HepG2 (cell line): Measurements from ENCODE around the gene RMI2. TPM values are rescaled to one million over a fixed set of nuclear protein-coding genes. Genes with fewer than 3 reads are reported as not detected.

Experiments used
- AKAP8 ChIP-seq: sonication (generic); formaldehyde crosslinking; IDR thresholded peaks from 2 replicates; pipeline ENCODE4 v1.5.1; 2020; ENCODE audit warnings: mild to moderate bottlenecking, missing genetic modification reagents
- ETV6 ChIP-seq: sonication (generic); formaldehyde crosslinking; conservative IDR thresholded peaks from 2 replicates; pipeline ENCODE4 v1.4.0; 2020; ENCODE audit warnings: missing genetic modification reagents
- FOXJ3 ChIP-seq: sonication (generic); formaldehyde crosslinking; IDR thresholded peaks from 2 replicates; pipeline ENCODE4 v1.4.0; 2020; ENCODE audit warnings: missing genetic modification reagents, mild to moderate bottlenecking, borderline replicate concordance
- KAT8 ChIP-seq: IDR thresholded peaks from 2 replicates; pipeline ENCODE4 v1.6.1; 2016; ENCODE audit warnings: missing genetic modification reagents, missing compliant biosample characterization
- MATR3 ChIP-seq: sonication (generic); formaldehyde crosslinking; IDR thresholded peaks from 2 replicates; pipeline ENCODE4 v1.4.0; 2020; ENCODE audit warnings: missing genetic modification reagents
- PITX1 ChIP-seq: sonication (generic); formaldehyde crosslinking; IDR thresholded peaks from 2 replicates; pipeline ENCODE4 v1.5.1; 2020; ENCODE audit warnings: mild to moderate bottlenecking, missing genetic modification reagents
- POLR2A ChIP-seq, 2 experiments: IDR thresholded peaks; 2 replicates each; pipeline ENCODE4 v1.6.1; 2011; ENCODE audit warnings: low read depth in 2 of 2, low read length in 2 of 2, mild to moderate bottlenecking in 1 of 2, moderate library complexity in 1 of 2; ENCODE audit not compliant: insufficient read depth in 1 of 2
- SSRP1 ChIP-seq: IDR thresholded peaks from 2 replicates; pipeline ENCODE4 v1.6.1; 2016; ENCODE audit warnings: control low read depth
- TGIF2 ChIP-seq: IDR thresholded peaks from 2 replicates; pipeline ENCODE4 v1.6.1; 2016; ENCODE audit warnings: control low read depth, missing compliant biosample characterization
- U2AF1 ChIP-seq: fragments of 200-400 bp; formaldehyde crosslinking; optimal IDR thresholded peaks from 2 replicates; pipeline ENCODE3; 2017; ENCODE audit warnings: mild to moderate bottlenecking, low read depth, low read length
- ZKSCAN8 ChIP-seq: IDR thresholded peaks from 2 replicates; pipeline ENCODE4 v1.6.1; 2016; ENCODE audit warnings: borderline replicate concordance, missing genetic modification reagents, missing compliant biosample characterization
- ZNF143 ChIP-seq: sonication (generic); formaldehyde crosslinking; IDR thresholded peaks from 2 replicates; pipeline ENCODE4 v1.4.0; 2020; ENCODE audit warnings: missing genetic modification reagents
- ZNF709 ChIP-seq: sonication (generic); formaldehyde crosslinking; IDR thresholded peaks from 2 replicates; pipeline ENCODE4 v1.5.0; 2020; ENCODE audit warnings: mild to moderate bottlenecking, missing genetic modification reagents
- ZNF720 ChIP-seq: sonication (generic); formaldehyde crosslinking; IDR thresholded peaks from 2 replicates; pipeline ENCODE4 v1.4.0; 2020; ENCODE audit warnings: missing genetic modification reagents
- ZNF883 ChIP-seq: sonication (generic); formaldehyde crosslinking; IDR thresholded peaks from 2 replicates; pipeline ENCODE4 v1.5.1; 2020; ENCODE audit warnings: mild to moderate bottlenecking, missing genetic modification reagents; ENCODE audit errors: not compliant biosample characterization
- polyA plus RNA-seq, 8 experiments: library from polyadenylated mRNA; depleted of rRNA in 3 of 8; stranded (reverse) in 7 of 8; unstranded in 1 of 8; fragments of >200 nt; fragmentation: Illumina TruSeq in 4 of 8; extraction: Trizol in 4 of 8; gene quantifications; 2 replicates each; pipeline versions ENCODE4 v1.2.1 to v1.2.3, GENCODE V29; 2011 to 2016; ENCODE audit warnings: low read depth in 4 of 8, missing spikeins in 1 of 8, mixed read lengths in 1 of 8; ENCODE audit not compliant: insufficient read depth in 1 of 8
- total RNA-seq, 5 experiments: library from RNA; depleted of rRNA; stranded (reverse); fragments of >200 nt; fragmentation: Illumina TruSeq; extraction: Trizol; gene quantifications; 2 replicates each; pipeline ENCODE4 v1.2.3, GENCODE V29; 2016; ENCODE audit warnings: low read depth in 1 of 5
- TF ChIP-seq, protein P1 (sequence below), 2 experiments: sonication (generic) in 1 of 2; formaldehyde crosslinking in 1 of 2; IDR thresholded peaks; 2 replicates each; pipeline versions ENCODE4 v1.5.1 to v1.6.1; 2011 to 2020; ENCODE audit warnings: borderline replicate concordance in 1 of 2, low read depth in 1 of 2, low read length in 1 of 2, mild to moderate bottlenecking in 1 of 2, missing genetic modification reagents in 1 of 2, moderate library complexity in 1 of 2
- TF ChIP-seq, protein P2 (sequence below): sonication (generic); formaldehyde crosslinking; IDR thresholded peaks from 2 replicates; pipeline ENCODE4 v1.9.0; 2021; ENCODE audit warnings: mild to moderate bottlenecking, missing genetic modification reagents
- TF ChIP-seq, protein P3 (sequence below): sonication (generic); formaldehyde crosslinking; IDR thresholded peaks from 2 replicates; pipeline ENCODE4 v1.4.0; 2020; ENCODE audit warnings: missing genetic modification reagents

The RMI2 gene
- total and polyA plus RNA-seq, 2 of the 13 experiments (the other 11 are each of a cell fraction or from before 2014, with no cell fraction given) = 24.5 to 55.7 TPM

DNA sequence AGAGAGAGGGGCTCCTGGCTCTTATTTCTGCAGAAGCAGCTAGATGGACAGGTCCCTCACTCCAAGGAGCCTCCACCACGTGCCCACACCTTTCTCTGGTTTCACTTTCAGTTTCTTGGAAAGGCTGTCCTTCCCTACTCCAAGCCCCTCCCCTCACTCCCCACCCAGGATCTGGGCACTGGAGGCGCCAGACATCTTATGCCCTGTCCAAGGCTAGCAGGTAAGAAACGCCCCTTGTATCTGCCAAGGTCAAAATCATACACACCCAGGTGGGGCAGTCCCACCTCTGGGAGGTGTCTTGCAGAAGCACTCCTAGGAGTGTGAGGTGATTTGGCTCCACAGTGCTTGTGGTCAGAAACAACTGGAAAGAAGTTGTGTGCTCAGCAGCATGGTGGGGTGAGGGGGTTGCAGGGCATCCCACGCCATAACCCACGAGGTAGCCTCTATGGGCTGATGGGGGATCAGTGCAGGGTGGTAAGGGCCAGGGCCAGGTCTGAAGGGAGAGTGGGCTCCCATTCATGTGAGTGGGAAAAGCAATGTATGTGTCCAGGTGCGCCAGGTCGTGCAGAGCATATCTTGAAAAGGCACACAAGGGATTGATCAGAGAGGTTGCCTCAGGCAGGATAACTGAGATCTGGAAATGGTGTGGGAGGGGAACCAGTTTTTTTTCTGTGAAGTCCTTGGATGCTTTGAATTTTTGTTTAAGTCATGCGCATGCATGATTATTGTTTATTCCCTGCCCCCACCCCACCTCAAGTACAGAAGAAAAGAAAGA, 32.4 kb upstream of the RMI2 start (continued):
- no peak; the same call in 1 of the 2 replicates for TF ChIP-seq TGIF2 (CRISPR knock-in tag)
- TF ChIP-seq, protein P1, sequence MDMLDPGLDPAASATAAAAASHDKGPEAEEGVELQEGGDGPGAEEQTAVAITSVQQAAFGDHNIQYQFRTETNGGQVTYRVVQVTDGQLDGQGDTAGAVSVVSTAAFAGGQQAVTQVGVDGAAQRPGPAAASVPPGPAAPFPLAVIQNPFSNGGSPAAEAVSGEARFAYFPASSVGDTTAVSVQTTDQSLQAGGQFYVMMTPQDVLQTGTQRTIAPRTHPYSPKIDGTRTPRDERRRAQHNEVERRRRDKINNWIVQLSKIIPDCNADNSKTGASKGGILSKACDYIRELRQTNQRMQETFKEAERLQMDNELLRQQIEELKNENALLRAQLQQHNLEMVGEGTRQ (IDR thresholded peaks at IDR 0.05; ENCODE audit: low read depth, low read length) = no peak
- TF ChIP-seq, protein P1 (CRISPR knock-in tag; IDR thresholded peaks at IDR 0.05; ENCODE audit: borderline replicate concordance) = peak; percentile 61; the same call in 1 of the 2 replicates
- TF ChIP-seq AKAP8 (CRISPR knock-in tag) = peak; percentile 55; the same call in 1 of the 2 replicates
- TF ChIP-seq KAT8 (CRISPR knock-in tag) = peak; percentile 25; the same call in 1 of the 2 replicates
- peak; percentile 75 for TF ChIP-seq U2AF1
- TF ChIP-seq ZNF143 (CRISPR knock-in tag) = no peak
- TF ChIP-seq SSRP1 = peak; percentile 86
- TF ChIP-seq, protein P2, sequence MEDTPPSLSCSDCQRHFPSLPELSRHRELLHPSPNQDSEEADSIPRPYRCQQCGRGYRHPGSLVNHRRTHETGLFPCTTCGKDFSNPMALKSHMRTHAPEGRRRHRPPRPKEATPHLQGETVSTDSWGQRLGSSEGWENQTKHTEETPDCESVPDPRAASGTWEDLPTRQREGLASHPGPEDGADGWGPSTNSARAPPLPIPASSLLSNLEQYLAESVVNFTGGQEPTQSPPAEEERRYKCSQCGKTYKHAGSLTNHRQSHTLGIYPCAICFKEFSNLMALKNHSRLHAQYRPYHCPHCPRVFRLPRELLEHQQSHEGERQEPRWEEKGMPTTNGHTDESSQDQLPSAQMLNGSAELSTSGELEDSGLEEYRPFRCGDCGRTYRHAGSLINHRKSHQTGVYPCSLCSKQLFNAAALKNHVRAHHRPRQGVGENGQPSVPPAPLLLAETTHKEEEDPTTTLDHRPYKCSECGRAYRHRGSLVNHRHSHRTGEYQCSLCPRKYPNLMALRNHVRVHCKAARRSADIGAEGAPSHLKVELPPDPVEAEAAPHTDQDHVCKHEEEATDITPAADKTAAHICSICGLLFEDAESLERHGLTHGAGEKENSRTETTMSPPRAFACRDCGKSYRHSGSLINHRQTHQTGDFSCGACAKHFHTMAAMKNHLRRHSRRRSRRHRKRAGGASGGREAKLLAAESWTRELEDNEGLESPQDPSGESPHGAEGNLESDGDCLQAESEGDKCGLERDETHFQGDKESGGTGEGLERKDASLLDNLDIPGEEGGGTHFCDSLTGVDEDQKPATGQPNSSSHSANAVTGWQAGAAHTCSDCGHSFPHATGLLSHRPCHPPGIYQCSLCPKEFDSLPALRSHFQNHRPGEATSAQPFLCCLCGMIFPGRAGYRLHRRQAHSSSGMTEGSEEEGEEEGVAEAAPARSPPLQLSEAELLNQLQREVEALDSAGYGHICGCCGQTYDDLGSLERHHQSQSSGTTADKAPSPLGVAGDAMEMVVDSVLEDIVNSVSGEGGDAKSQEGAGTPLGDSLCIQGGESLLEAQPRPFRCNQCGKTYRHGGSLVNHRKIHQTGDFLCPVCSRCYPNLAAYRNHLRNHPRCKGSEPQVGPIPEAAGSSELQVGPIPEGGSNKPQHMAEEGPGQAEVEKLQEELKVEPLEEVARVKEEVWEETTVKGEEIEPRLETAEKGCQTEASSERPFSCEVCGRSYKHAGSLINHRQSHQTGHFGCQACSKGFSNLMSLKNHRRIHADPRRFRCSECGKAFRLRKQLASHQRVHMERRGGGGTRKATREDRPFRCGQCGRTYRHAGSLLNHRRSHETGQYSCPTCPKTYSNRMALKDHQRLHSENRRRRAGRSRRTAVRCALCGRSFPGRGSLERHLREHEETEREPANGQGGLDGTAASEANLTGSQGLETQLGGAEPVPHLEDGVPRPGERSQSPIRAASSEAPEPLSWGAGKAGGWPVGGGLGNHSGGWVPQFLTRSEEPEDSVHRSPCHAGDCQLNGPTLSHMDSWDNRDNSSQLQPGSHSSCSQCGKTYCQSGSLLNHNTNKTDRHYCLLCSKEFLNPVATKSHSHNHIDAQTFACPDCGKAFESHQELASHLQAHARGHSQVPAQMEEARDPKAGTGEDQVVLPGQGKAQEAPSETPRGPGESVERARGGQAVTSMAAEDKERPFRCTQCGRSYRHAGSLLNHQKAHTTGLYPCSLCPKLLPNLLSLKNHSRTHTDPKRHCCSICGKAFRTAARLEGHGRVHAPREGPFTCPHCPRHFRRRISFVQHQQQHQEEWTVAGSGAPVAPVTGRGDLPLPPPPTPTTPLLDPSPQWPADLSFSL (CRISPR knock-in tag) = 0 out of 2 replicates have a peak, but pooled peaks have one; percentile 48
- peak; percentile 75; the same call in 1 of the 2 replicates for TF ChIP-seq ETV6 (CRISPR knock-in tag)
- peak; percentile 34 for TF ChIP-seq ZNF883
- 0 out of 2 replicates have a peak, but pooled peaks have one; percentile 36 for TF ChIP-seq ZKSCAN8 (CRISPR knock-in tag)
- no peak for TF ChIP-seq FOXJ3 (CRISPR knock-in tag)
- TF ChIP-seq POLR2A (IDR thresholded peaks at IDR 0.05; ENCODE audit: insufficient read depth in 1 of 2, low read depth in 2 of 2, low read length in 2 of 2) = peak; percentile 11 to 46
- peak; percentile 56; the same call in 1 of the 2 replicates for TF ChIP-seq ZNF709 (CRISPR knock-in tag)
- TF ChIP-seq, protein P3, sequence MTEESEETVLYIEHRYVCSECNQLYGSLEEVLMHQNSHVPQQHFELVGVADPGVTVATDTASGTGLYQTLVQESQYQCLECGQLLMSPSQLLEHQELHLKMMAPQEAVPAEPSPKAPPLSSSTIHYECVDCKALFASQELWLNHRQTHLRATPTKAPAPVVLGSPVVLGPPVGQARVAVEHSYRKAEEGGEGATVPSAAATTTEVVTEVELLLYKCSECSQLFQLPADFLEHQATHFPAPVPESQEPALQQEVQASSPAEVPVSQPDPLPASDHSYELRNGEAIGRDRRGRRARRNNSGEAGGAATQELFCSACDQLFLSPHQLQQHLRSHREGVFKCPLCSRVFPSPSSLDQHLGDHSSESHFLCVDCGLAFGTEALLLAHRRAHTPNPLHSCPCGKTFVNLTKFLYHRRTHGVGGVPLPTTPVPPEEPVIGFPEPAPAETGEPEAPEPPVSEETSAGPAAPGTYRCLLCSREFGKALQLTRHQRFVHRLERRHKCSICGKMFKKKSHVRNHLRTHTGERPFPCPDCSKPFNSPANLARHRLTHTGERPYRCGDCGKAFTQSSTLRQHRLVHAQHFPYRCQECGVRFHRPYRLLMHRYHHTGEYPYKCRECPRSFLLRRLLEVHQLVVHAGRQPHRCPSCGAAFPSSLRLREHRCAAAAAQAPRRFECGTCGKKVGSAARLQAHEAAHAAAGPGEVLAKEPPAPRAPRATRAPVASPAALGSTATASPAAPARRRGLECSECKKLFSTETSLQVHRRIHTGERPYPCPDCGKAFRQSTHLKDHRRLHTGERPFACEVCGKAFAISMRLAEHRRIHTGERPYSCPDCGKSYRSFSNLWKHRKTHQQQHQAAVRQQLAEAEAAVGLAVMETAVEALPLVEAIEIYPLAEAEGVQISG (CRISPR knock-in tag) = peak; percentile 54
- TF ChIP-seq ZNF720 (CRISPR knock-in tag) = peak; percentile 35; the same call in 1 of the 2 replicates
- no peak for TF ChIP-seq MATR3 (CRISPR knock-in tag)
- 0 out of 2 replicates have a peak, but pooled peaks have one; percentile 26 for TF ChIP-seq PITX1 (CRISPR knock-in tag)
